IPS-18a (cell line): ENCODE measurements around the gene MYOCOS.
"Not testable (repeated sequence)": the region's sequence is repeated elsewhere in the genome, so short reads cannot be mapped to it uniquely, and the experiment has no call there.

Source experiments
- H3K27ac ChIP-seq: one replicate; pipeline ENCODE4 v1.5.1; 2013; ENCODE audit warnings: low read length
- H3K27me3 ChIP-seq: one replicate; pipeline ENCODE4 v1.6.1; 2013; ENCODE audit warnings: mild to moderate bottlenecking, low read length; ENCODE audit not compliant: control insufficient read depth, insufficient read depth
- H3K36me3 ChIP-seq: one replicate; pipeline ENCODE4 v1.6.1; 2013; ENCODE audit warnings: low read depth, low read length; ENCODE audit not compliant: control insufficient read depth
- H3K4me1 ChIP-seq: one replicate; pipeline ENCODE4 v1.6.1; 2013; ENCODE audit warnings: low read depth, low read length; ENCODE audit not compliant: control insufficient read depth
- H3K4me3 ChIP-seq: one replicate; pipeline ENCODE4 v1.5.1; 2013; ENCODE audit warnings: low read length
- H3K9ac ChIP-seq: one replicate; pipeline ENCODE4 v1.6.1; 2013; ENCODE audit warnings: mild to moderate bottlenecking, low read length, moderate library complexity
- H3K9me3 ChIP-seq: one replicate; pipeline ENCODE4 v1.6.1; 2013; ENCODE audit warnings: low read depth, low read length; ENCODE audit not compliant: control insufficient read depth

The MYOCOS gene

DNA sequence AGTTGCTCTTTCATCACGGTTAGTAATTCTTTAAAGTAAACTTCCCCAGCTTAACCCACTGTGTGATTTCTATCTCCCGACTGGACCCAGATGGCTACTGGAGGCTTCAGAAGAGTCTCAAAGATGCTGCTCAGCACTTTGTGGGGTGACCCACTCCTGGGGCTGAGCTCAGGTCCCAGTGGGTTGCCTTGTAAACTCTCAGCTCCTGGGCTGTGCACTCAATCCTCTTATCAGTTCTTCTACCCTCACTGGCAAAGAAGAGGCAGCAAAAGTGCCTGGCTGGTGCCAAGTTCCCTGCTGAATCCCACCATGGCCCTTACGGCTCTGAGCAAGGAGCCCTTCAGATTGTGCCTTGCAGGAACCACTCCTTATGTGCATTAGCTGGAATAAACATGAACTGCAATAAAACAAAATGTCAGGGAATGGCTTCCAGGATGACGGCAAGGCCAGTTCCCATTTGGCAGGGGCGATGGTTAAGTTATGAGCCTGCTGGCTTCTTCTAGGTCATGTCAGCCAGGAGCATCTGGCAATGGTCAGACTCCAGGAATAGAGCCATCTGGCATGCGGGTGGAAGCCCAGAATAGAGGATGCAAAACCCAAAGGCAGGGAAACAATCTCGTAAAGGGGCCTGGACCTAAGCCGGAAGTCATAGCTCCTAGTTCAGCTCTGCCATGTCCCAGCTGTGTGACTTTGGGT, 23.7 kb downstream of the MYOCOS start:
- no peaks in the 10 kb centered on the region for H3K27me3 ChIP-seq
- no peak overlapping the region for H3K9ac ChIP-seq
- no peaks in the 10 kb centered on the region for H3K9me3 ChIP-seq
- H3K27ac ChIP-seq = no peak overlapping the region
- peaks cover 12% of the 10 kb centered on the region for H3K4me1 ChIP-seq
- H3K4me3 ChIP-seq = no peak overlapping the region
- H3K36me3 ChIP-seq = no peaks in the 10 kb centered on the region

DNA sequence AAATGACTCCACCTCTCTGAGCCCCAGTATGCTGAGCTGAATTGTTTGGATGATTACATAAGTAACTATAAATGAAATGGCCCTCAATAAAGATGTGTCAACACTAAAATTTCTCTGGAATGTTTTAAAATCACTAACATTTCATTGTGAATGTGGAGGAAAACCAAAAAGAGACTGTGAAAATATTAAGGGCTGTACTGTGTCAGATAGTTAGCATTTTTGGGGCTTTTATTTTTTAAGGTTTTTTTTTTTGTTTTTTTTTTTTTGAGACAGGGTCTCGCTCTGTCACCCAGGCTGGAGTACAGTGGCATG, 24.2 kb downstream of the MYOCOS start:
- no peak overlapping the region for H3K9ac ChIP-seq
- no peaks in the 10 kb centered on the region for H3K36me3 ChIP-seq
- H3K9me3 ChIP-seq = no peaks in the 10 kb centered on the region
- H3K27ac ChIP-seq = no peak overlapping the region
- no peaks in the 10 kb centered on the region for H3K27me3 ChIP-seq
- H3K4me1 ChIP-seq = peaks cover 8% of the 10 kb centered on the region
- no peak overlapping the region for H3K4me3 ChIP-seq

DNA sequence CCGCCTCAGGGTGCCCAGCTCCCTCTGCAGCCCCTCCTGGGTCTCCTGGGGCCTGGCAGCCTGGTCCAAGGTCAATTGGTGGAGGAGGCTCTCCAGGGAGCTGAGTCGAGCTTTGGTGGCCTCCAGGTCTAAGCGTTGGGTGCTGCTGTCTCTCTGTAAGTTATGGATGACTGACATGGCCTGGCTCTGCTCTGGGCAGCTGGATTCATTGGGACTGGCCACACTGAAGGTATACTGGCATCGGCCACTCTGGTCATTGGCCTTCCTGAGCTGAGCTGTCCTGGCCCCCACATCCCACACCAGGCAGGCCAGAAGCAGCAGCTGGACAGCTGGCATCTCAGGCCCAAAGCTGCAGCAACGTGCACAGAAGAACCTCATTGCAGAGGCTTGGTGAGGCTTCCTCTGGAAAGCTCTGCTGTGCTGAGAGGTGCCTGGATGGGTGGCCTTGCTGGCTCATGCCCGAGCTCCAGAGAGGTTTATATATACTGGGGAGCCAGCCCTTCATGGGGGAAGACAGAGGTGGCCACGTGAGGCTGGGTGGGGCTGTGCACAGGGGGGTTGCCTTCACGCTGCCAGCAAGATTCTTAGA, 30.3 kb downstream of the MYOCOS start, which contains the start of gene MYOC:
TSS of gene MYOC (minus strand) at position 455 of the 589 bp plus-strand sequence. CDS start at position 378, 77 bp downstream.
- no peak within 1 kb of the TSS for H3K4me3 ChIP-seq
- no peaks in the 10 kb centered on the region for H3K36me3 ChIP-seq
- no peak within 1 kb of the TSS for H3K9ac ChIP-seq
- no peaks in the 10 kb centered on the region for H3K9me3 ChIP-seq
- H3K27me3 ChIP-seq = no peaks in the 10 kb centered on the region
- H3K27ac ChIP-seq = no peak within 1 kb of the TSS
- H3K4me1 ChIP-seq = no peaks in the 10 kb centered on the region

- Histone ChIP-seq H3K4me3 (no peak overlapping the region), H3K36me3 (no peaks in the 10 kb centered on the region), H3K9me3 (no peaks in the 10 kb centered on the region), H3K9ac (no peak overlapping the region), H3K4me1 (no peaks in the 10 kb centered on the region), H3K27me3 (no peaks in the 10 kb centered on the region), H3K27ac (no peak overlapping the region)
These were observed 31.8 kb downstream of the MYOCOS start for GRCh38 chr1:171653796-171654195.

GRCh38 chr1:171654201-171654941, 32.3 kb downstream of the MYOCOS start:
- no peaks in the 10 kb centered on the region for H3K9me3 ChIP-seq
- no peaks in the 10 kb centered on the region for H3K36me3 ChIP-seq
- H3K9ac ChIP-seq = no peak overlapping the region
- no peak overlapping the region for H3K27ac ChIP-seq
- H3K4me1 ChIP-seq = no peaks in the 10 kb centered on the region
- H3K27me3 ChIP-seq = no peaks in the 10 kb centered on the region
- H3K4me3 ChIP-seq = no peak overlapping the region

- Histone ChIP-seq H3K36me3 (no peaks in the 10 kb centered on the region), H3K27me3 (no peaks in the 10 kb centered on the region), H3K4me3 (no peak overlapping the region), H3K4me1 (no peaks in the 10 kb centered on the region), H3K9ac (no peak overlapping the region), H3K9me3 (no peaks in the 10 kb centered on the region), H3K27ac (no peak overlapping the region)
These were observed 33.1 kb downstream of the MYOCOS start for GRCh38 chr1:171654942-171655745.

DNA sequence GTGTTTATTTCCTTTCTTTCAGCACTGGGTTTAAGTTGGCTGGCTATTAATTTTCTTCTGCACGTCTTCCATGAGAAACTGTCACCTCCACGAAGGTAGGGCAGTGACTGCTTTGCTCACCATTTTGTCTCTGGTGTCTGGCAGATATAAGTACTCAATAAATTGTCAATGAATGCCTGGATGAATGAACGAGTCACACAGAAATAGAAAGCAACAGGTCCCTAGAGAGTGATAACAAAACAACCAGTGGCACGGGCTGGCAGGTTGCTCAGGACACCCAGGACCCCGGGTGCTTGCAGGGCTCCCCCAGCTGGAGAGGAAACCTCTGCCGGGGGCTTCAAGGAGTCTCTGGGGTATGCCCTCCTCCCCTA, 33.7 kb downstream of the MYOCOS start:
- H3K36me3 ChIP-seq = no peaks in the 10 kb centered on the region
- H3K4me3 ChIP-seq = no peak overlapping the region
- H3K9me3 ChIP-seq = no peaks in the 10 kb centered on the region
- H3K9ac ChIP-seq = no peak overlapping the region
- H3K27me3 ChIP-seq = no peaks in the 10 kb centered on the region
- H3K27ac ChIP-seq = no peak overlapping the region
- H3K4me1 ChIP-seq = no peaks in the 10 kb centered on the region

DNA sequence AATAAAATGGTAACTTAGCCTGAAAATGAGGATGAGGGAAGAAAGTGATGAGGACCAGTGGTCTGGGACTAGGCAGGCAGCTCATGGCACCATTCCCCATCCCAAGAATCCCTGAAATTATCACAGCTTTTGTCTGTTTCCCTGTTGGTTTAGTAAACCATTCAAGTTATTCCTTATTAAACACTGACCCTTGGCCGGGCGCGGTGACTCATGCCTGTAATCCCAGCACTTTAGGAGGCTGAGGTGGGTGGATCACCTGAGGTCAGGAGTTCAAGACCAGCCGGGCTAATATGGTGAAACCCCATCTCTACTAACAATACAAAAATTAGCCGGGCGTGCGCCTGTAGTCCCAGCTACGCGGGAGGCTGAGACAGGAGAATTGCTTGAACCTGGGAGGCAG, 34.2 kb downstream of the MYOCOS start:
- H3K9ac ChIP-seq, H3K36me3 ChIP-seq, H3K27ac ChIP-seq, H3K4me3 ChIP-seq, H3K27me3 ChIP-seq, H3K4me1 ChIP-seq, H3K9me3 ChIP-seq: not testable (repeated sequence)

- no peak overlapping the region for H3K4me3 ChIP-seq
- no peak overlapping the region for H3K9ac ChIP-seq
- H3K36me3 ChIP-seq = no peaks in the 10 kb centered on the region
- H3K4me1 ChIP-seq = peaks cover 3% of the 10 kb centered on the region
- H3K27ac ChIP-seq = no peak overlapping the region
- no peaks in the 10 kb centered on the region for H3K9me3 ChIP-seq
- no peaks in the 10 kb centered on the region for H3K27me3 ChIP-seq
These were observed 39.1 kb downstream of the MYOCOS start for GRCh38 chr1:171661076-171661650.

DNA sequence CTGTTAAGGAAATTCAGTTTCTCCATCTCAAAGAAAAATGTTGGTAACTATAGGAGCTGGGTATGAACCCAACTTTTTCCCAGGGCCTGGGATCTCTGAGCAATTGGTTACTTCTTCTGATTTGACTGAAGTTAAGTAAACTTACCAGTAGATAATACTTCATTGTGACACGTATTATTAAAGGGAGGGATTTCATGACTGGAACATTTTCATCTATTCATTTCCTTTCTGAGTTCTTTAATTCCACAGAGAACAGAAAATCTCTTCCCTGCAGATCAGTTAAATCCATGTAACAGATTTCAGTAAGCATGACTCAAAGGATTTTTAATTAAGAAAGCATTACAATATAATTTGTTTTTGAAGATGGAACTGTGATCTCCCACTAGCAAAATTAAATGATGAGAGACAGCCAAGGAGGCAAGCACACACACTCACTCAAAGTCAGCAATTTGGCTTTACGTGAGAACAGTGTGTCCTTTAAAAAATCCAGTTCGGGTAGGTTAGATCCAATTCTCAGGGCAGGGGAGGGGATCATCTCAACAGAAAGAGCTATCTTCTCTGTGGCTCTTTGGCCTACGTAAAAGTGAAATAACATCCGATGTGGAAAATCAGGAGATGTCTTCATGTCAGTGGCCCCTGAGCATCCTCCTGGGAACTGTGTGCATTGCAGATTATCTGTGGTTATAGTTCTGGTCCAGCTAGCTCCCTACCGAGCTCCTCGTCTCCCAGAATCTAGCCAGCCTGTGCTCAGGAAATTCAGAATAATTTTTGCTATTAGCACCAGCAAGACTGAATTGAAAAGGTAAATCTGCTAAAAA, 41.2 kb downstream of the MYOCOS start:
- Histone ChIP-seq H3K27ac (no peak overlapping the region), H3K9me3 (no peaks in the 10 kb centered on the region), H3K4me3 (no peak overlapping the region), H3K27me3 (no peaks in the 10 kb centered on the region), H3K36me3 (no peaks in the 10 kb centered on the region), H3K4me1 (peaks cover 3% of the 10 kb centered on the region), H3K9ac (no peak overlapping the region)
